OCI-LY7 (cell line): Measurements from ENCODE around the gene UBQLN2.
A peak's percentile ranks its signal among the peaks of the same experiment; 100 is the strongest.

Experiments used
- CTCF ChIP-seq: fragments of 200-600 bp; sonication (generic); conservative IDR thresholded peaks from 2 replicates; pipeline ENCODE4 v1.5.1; 2014; ENCODE audit warnings: mild to moderate bottlenecking, antibody characterized with exemption, low read length, moderate library complexity, mixed read lengths
- EZH2phosphoT487 ChIP-seq: fragments of 200-600 bp; sonication (generic); IDR thresholded peaks from 2 replicates; pipeline ENCODE4 v1.6.1; 2018; ENCODE audit warnings: low read depth, borderline replicate concordance, mild to moderate bottlenecking, mixed run types, antibody characterized with exemption, low read length, moderate library complexity, mixed read lengths

- TF ChIP-seq CTCF (peak; percentile 50), EZH2phosphoT487 (no peak)
Measured at GRCh38 chrX:56563231-56564161, at the start of gene UBQLN2.
